Measurements from ENCODE around the gene ENTR1.
"Not testable (repeated sequence)": the region's sequence is repeated elsewhere in the genome, so short reads cannot be mapped to it uniquely, and the experiment has no call there.

The ENTR1 gene

DNA sequence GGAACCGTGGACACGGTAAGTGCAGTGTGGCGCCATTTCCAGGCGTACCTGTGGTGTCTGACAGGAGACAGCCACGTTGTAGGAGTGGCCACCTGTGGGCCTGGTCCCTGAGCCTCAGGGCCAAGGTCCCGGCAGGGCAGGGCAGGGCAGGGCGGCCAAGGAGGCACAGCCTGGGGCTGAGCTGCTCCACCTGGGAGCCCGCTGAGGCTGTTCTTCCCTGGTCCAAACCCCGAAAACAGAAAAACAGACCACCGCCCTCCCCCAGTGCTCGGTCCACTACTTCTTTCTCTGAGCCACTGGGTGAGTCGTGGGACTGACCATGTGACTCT, 8.6 kb upstream of the ENTR1 start:
- DNase-seq (ENCODE audit: low read depth), result no peak

DNA sequence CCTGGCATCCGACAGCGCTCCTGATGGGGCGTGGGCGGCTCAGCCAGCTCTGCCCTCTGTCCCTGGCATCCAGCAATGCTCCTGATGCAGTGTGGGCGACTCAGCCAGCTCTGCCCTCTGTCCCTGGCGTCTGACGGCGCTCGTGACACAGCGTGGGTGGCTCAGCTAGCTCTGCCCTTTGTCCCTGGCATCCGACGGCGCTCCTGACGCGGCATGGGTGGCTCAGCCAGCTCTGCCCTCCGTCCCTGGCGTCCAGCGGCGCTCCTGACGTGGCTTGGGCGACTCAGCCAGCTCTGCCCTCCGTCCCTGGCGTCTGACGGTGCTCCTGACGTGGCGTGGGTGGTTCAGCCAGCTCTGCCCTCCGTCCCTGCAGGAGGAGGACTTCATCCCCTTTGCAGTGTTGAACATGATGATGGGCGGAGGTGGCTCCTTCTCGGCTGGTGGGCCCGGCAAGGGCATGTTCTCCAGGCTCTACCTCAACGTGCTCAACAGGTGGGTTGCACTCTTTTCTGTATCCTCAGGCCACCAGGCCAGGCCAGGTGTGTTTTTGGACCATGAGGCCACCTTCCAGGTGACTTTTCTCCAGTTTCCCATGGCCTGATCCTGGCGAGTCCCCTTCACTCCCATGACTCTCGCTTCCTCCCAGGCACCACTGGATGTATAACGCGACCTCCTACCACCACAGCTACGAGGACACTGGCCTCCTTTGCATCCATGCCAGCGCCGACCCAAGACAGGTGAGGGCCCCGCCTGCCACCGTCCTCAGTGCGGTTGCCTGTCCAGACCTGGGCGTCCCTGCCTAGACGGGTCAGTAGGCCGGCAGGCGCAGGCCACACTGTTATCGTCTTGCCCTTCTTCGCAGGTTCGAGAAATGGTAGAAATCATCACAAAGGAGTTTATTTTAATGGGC, 8.0 kb upstream of the ENTR1 start:
- no peak for DNase-seq (ENCODE audit: low read depth)

DNA sequence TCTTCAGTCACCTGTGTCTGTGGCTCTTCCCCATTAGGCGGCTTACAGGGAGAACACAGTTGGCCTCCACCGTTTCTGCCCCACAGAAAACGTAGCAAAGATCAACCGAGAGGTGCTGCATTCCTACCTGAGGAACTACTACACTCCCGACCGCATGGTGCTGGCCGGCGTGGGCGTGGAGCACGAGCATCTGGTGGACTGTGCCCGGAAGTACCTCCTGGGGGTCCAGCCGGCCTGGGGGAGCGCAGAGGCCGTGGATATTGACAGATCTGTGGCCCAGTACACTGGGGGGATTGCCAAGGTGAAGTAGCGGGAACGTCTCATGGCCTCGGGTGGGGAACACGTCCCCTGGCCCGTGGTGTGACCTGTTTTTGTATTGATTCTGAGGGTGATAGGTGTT, 6.5 kb upstream of the ENTR1 start:
- no peak for DNase-seq (ENCODE audit: low read depth)

- peak; percentile 74 for DNase-seq (ENCODE audit: low read depth)
These were observed 6.0 kb upstream of the ENTR1 start for GRCh38 chr9:136416427-136416826.

- no peak for DNase-seq (ENCODE audit: low read depth)
These were observed 2.5 kb upstream of the ENTR1 start for GRCh38 chr9:136412962-136413361.

- DNase-seq (ENCODE audit: low read depth), result no peak
These were observed 964 bp upstream of the ENTR1 start for GRCh38 chr9:136411378-136411777.

DNA sequence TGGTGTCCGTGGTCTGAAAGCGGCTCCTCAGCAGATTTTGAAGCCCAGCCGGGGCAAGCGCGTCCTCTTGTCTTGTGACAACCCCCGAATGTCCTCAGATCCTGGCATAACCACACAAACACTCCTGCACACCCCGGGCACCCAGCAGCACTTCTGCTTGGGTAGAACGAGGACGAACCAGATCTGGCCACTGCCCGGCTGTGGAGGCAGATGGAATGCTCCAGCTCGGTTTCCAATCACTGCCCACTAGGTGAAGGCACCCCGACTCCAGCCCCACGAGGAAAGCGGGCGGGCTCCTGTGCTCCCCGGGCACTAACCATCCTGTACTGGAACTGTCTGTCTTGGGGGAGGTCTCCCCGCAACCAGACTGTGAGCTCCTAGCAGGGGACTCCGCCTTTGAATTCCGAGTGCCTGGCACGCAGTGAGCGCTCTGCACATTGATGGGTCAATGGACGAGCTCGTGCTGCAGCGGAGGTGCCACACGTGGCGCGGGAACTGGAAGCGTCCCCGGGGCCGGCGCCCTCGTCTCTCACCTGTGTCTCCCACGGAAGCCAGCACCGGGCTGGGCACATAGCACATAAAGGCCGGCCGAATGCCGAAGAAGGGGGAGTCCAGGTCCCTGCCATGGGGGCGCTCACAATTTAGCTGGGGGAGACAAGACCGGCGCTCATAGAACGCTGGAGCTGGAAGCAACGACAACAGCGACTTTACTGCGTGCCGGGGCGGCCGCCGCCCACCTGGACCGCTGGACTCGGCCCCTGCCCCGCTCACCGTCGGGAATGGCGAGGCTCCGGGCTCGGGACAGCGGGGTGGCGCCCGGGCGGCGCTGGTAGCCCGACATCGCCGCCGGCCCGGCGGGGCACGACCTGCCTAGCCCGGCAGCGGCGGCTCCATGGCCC, 608 bp downstream of the ENTR1 start:
- DNase-seq (ENCODE audit: low read depth), result peak; percentile 58

GRCh38 chr9:136407911-136408310, 2.5 kb downstream of the ENTR1 start:
- DNase-seq (ENCODE audit: low read depth), result no peak

DNA sequence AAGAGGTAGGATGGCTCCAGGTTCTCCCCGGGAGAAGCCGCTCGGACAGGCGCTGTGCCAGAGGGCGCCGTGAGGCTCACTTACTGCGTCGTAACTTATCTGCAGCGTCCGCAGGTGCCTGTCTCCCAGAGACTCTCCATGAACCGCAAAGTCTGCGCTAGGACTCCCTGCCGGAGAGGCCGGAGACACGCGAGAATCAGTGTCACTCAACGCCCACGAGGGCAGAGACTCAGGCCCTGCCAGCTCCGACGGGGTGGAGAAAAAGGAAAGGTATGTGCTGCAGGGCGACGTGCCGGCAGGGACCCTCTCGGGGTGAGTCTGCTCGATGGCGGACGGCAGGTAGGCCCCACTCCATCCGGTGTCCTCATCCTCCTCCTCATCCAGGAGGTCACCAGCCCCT, 3.4 kb downstream of the ENTR1 start:
- not testable (repeated sequence) for DNase-seq (ENCODE audit: low read depth)

DNA sequence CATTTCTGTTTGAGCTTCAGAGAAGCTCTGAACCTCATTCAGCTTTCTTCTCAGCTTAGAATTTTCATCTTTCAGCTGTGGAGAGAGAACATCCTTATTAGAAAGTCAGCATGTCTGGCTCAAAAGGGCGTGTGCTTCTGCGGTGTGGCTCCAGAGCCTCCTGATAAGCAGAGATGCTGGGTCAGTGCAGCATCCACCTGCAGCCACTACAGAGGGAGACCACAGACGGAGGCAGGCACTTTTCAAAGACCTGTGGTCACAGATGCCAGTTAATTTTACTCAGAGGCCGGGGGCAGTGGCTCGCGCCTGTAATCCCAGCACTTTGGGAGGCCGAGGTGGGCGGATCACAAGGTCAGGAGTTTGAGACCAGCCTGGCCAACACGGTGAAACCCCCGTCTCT, 4.5 kb downstream of the ENTR1 start:
- not testable (repeated sequence) for DNase-seq (ENCODE audit: low read depth)

GRCh38 chr9:136405481-136405880, 4.9 kb downstream of the ENTR1 start:
- DNase-seq (ENCODE audit: low read depth), result no peak

DNA sequence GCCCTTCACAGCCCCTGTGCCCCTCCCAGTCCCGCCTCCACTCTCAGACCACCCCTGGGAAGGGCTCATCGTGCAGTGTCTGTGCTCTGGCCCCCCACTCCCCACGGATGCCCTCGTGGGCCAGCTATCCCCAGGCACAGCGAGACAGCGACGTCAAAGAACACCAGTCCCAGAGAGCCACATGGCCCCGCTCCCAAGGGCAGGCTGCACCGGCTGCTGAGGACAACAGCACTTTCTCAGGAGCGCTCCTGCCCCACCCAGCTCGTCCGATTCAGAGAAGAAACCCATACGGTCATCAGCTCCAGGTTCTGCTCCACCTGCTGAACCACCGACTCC, 5.6 kb downstream of the ENTR1 start:
- DNase-seq (ENCODE audit: low read depth), result no peak

DNA sequence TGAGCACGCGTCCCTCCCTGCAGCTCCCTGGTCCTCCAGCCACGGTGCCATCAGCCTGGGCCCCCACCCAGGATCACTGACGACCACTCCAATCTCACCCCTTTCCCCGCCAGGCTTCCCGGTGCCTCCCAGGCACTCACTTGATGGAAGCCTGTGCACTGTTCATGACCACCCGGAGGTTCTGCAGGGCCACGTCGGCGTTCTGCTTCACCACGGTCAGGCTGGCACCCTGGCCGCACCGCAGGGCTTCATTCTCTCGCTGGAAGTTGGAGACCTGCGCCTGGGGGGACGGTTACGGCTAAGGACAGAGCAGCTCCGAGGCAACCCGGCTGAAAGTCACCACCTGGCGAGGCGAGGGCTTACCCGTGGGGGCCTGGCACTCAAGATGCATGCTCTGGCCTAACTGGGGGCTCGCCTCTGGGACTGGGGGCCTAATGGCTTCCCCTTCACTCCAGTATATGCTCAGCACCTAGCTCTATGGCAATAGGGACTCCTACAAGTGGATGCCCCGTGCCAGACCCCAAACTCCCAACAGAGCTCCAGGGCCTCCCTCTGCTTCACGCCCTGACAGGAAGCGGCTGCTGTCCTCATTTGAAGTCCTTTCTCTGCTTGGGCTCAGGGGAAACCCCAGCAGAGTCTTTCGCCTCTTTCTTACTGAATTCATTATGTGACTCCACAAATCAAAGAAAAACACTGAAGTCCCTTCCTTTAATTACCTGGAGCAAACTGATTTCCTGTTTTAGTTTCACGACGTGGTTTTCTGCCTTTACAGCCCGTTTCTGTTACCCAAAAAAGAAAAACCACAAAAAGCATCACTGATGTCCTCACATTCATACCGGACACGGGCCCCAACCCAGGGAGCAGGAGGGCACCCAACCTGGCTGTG, 6.3 kb downstream of the ENTR1 start:
- no peak for DNase-seq (ENCODE audit: low read depth)

- no peak for DNase-seq (ENCODE audit: low read depth)
These were observed 6.9 kb downstream of the ENTR1 start for GRCh38 chr9:136403538-136403914.

DNA sequence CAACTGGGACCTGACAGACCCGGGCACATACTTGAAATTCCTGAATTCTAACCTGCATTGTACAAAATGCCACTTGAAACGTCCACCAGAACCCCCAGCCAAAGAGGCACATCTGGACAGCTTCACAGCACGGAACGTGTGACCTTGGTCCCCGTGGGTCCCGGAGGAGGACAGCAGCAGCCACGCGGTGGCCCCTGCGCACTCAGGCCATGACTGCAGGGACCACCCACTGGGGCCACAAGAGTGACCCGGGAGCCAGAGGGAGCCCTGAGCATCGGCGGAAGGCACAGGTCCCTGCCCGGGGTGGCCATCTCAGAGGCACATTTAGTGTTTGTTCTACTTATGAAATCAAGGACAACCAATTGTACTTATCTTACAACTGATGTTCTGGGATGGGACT, 8.3 kb downstream of the ENTR1 start:
- no peak for DNase-seq (ENCODE audit: low read depth)

DNA sequence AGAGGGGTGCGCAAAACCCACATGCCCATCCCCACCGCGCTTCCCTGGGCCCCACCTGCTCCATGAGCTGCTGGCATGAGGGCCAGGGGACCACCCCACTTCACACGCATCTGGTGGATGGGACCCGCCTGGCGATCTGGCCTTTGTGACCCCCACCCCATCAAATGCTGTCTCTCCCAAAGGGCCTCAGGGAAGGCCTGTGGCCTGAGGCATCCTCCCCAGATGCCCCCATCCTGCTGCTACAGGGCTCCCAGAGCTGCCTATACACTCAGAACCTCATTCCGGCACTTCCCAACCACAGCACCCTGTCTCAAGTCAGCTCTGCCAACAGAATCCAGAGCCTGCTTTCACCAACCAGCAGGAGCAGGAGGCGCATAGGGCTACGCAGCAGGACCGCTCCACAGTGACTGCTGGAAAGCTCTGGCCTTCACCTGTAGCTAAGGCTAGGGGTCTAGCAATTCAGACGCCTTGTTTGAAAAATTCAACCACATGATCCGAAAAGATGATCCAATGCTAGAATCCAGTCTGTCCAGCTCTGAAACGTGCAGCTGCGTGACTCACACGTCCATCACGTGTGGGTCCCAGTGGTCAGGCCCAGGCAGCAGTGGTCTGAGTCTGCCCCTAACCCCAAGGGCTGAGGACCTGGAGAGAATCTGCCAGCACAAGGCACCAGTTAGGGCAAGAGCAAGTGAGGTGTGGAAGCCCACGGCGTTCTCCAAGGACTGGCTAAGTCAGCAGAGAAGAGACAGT, 9.1 kb downstream of the ENTR1 start:
- no peak for DNase-seq (ENCODE audit: low read depth)

DNA sequence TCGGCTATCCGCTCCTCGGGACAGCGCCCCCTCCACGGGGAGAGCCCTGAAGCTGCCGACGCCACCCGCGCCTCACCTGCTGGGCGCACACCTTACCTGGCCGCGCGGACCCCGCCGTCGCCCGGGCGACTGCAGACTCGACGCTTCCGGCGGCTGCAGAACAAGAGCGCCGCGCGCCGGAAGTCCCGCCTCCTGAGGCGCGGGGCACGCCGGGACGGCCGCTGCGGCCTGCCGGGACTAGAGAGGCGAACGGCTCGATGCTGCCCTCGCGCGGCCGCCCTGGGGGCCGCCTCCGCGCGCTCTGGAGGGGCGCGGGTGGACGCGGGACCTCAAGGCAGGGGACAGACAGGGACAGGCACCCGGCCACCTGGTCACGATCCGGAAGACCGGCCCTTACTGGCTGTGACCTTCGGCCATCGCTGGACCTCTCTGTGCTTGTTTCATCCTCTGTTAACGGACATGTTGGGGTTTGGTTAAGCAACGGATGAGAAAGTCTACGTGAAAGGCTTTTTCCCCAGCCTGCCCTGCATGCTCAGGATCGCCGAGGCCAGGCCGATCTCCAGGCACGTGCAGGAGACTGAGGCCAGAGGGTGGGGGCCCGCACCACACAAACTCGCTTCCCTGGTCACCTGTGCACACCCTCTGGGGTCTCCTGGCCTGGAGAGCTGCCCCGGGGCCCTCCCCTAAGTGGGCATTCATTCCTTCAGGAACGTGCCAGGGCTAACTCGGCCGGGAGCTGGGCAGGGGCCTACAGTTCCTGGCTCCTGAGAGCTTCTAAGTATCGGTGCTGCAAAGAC, 10.2 kb downstream of the ENTR1 start, which contains the start of gene SNAPC4:
SNAPC4 (minus strand) TSS at position 133 of the 797 bp plus-strand sequence. CDS start 1,742 bp downstream, outside the sequence.
- DNase-seq (ENCODE audit: low read depth), result peak; percentile 82

GRCh38 chr9:136399176-136400037, 11.0 kb downstream of the ENTR1 start:
- DNase-seq (ENCODE audit: low read depth), result peak; percentile 34

DNA sequence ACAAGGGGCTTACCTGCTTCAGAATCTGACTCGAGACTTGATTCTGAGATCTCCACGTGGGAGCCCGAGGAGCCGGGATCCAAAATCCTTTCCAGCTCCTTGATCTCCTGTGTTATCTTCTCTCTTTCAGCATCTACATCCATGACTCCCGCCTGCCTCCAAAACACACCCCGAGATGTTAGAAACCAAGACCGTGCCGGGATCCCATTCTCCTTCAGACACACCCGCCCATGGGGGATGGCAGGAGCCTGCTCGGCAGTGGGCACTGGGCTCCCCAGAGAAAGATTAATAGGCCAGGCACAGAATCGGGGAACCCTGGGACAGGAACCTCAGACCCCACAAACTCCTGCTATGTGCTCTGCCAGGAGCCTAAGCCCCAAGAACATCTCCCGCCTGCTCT, 12.1 kb downstream of the ENTR1 start:
- DNase-seq (ENCODE audit: low read depth), result no peak

DNA sequence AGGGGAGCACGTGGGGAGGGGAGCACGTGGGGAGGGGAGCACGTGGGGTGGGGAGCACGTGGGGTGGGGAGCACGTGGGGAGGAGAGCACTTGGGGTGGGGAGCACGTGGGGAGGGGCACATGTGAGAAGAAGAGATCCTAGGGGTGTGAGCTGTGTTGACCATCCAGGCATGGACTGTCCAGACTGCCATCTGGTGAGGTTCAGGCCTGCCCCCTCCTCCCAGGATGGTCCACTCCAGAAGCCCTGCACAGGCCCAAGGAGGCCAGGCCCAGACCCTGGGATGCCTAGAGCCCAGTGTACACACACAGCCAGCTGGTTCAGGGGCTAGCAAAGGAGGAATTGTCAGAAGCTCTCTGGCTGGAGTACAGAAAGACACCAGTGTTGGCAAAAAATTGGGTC, 12.8 kb downstream of the ENTR1 start:
- DNase-seq (ENCODE audit: low read depth), result no peak
